ENCODE measurements around the gene CACNG1.

DNA sequence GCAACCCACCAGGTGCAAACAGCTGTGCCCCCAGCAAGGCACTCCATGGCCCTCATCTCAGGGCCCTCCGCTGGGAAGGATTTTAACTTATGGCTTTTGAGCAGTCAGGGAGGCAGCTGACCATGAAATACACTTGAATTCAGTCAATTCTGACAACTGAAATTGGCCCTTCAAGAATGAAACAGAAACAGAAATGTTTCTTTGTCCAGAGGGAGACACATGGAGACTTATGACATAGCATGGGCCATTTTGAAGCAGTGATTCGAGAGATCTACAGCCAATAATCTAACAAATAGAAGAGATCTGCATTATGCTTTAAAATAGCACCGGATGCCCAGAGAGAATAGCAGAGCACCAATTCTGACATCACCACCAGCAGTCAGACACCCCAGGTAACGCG is 7.5 kb downstream of the CACNG1 start:
- TF ChIP-seq EP300 (IDR thresholded peaks at IDR 0.05): no peak
- TF ChIP-seq NR3C1 (IDR thresholded peaks at IDR 0.05): no peak
- TF ChIP-seq, protein P1, sequence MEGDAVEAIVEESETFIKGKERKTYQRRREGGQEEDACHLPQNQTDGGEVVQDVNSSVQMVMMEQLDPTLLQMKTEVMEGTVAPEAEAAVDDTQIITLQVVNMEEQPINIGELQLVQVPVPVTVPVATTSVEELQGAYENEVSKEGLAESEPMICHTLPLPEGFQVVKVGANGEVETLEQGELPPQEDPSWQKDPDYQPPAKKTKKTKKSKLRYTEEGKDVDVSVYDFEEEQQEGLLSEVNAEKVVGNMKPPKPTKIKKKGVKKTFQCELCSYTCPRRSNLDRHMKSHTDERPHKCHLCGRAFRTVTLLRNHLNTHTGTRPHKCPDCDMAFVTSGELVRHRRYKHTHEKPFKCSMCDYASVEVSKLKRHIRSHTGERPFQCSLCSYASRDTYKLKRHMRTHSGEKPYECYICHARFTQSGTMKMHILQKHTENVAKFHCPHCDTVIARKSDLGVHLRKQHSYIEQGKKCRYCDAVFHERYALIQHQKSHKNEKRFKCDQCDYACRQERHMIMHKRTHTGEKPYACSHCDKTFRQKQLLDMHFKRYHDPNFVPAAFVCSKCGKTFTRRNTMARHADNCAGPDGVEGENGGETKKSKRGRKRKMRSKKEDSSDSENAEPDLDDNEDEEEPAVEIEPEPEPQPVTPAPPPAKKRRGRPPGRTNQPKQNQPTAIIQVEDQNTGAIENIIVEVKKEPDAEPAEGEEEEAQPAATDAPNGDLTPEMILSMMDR (IDR thresholded peaks at IDR 0.05): no peak
- TF ChIP-seq POLR2A (IDR thresholded peaks at IDR 0.05; ENCODE audit: low read length): no peak
- TF ChIP-seq MAZ (IDR thresholded peaks at IDR 0.05; ENCODE audit: borderline replicate concordance, low read depth, low read length): no peak
- no peak for TF ChIP-seq RCOR1 (IDR thresholded peaks at IDR 0.05; ENCODE audit: low read depth, low read length)
- no peak for TF ChIP-seq ZFP36 (IDR thresholded peaks at IDR 0.05; ENCODE audit: borderline replicate concordance, partially characterized antibody)
- TF ChIP-seq, protein P2, sequence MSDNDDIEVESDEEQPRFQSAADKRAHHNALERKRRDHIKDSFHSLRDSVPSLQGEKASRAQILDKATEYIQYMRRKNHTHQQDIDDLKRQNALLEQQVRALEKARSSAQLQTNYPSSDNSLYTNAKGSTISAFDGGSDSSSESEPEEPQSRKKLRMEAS (IDR thresholded peaks at IDR 0.05): no peak
- TF ChIP-seq, protein P3, sequence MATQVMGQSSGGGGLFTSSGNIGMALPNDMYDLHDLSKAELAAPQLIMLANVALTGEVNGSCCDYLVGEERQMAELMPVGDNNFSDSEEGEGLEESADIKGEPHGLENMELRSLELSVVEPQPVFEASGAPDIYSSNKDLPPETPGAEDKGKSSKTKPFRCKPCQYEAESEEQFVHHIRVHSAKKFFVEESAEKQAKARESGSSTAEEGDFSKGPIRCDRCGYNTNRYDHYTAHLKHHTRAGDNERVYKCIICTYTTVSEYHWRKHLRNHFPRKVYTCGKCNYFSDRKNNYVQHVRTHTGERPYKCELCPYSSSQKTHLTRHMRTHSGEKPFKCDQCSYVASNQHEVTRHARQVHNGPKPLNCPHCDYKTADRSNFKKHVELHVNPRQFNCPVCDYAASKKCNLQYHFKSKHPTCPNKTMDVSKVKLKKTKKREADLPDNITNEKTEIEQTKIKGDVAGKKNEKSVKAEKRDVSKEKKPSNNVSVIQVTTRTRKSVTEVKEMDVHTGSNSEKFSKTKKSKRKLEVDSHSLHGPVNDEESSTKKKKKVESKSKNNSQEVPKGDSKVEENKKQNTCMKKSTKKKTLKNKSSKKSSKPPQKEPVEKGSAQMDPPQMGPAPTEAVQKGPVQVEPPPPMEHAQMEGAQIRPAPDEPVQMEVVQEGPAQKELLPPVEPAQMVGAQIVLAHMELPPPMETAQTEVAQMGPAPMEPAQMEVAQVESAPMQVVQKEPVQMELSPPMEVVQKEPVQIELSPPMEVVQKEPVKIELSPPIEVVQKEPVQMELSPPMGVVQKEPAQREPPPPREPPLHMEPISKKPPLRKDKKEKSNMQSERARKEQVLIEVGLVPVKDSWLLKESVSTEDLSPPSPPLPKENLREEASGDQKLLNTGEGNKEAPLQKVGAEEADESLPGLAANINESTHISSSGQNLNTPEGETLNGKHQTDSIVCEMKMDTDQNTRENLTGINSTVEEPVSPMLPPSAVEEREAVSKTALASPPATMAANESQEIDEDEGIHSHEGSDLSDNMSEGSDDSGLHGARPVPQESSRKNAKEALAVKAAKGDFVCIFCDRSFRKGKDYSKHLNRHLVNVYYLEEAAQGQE (IDR thresholded peaks at IDR 0.05): no peak
- no peak for TF ChIP-seq RFX5 (IDR thresholded peaks at IDR 0.05)
- TF ChIP-seq KDM1A (IDR thresholded peaks at IDR 0.05; ENCODE audit: low read depth): no peak
- no peak for TF ChIP-seq CBX2 (IDR thresholded peaks at IDR 0.05; ENCODE audit: borderline replicate concordance, low read depth)
- no peak for TF ChIP-seq ESRRA (IDR thresholded peaks at IDR 0.05; ENCODE audit: borderline replicate concordance, low read length)
- TF ChIP-seq CHD2 (IDR thresholded peaks at IDR 0.05; ENCODE audit: low read length, partially characterized antibody): no peak

Data from A549 (cell line).